ENCODE measurements around the gene DEPDC4. TPM values are rescaled to one million over a fixed set of nuclear protein-coding genes. Genes with fewer than 3 reads are reported as not detected.
A peak's percentile ranks its signal among the peaks of the same experiment; 100 is the strongest.

Gene DEPDC4
- total RNA-seq, 1 experiment from 2014 or later: 3.2 TPM

GRCh38 chr12:100229036-100229635 is 37.7 kb downstream of the DEPDC4 start:
- no peaks in the 10 kb centered on the region for H3K27me3 ChIP-seq (ENCODE audit: insufficient read depth, low read length)
- no peaks in the 10 kb centered on the region for H3K9me3 Mint-ChIP-seq
- no peak overlapping the region for H2AK5ac ChIP-seq (ENCODE audit: insufficient read length, low read length)
- no peak overlapping the region for H2AFZ ChIP-seq (ENCODE audit: low read length)
- H3K4me1 Mint-ChIP-seq: 0 out of 4 replicates have a peak, but pooled peaks cover 0 to 1% of the 10 kb centered on the region in 2 experiments
- H3K23ac ChIP-seq (ENCODE audit: insufficient read length, low read depth, low read length): no peak overlapping the region
- H3K27me3 Mint-ChIP-seq (ENCODE audit: low read depth): no peaks in the 10 kb centered on the region
- no peak overlapping the region for H3K4me3 Mint-ChIP-seq
- no peaks in the 10 kb centered on the region for H3K79me1 ChIP-seq (ENCODE audit: insufficient read depth, low read depth, low read length, poor library complexity, severe bottlenecking)
- H2BK12ac ChIP-seq (ENCODE audit: insufficient read length, low read depth, low read length): no peak overlapping the region
- no peak overlapping the region for H2BK5ac ChIP-seq (ENCODE audit: insufficient read length, low read length)
- no peaks in the 10 kb centered on the region for H3K4me1 ChIP-seq (ENCODE audit: insufficient read depth, low read length)
- no peak for TF ChIP-seq CTCF (conservative IDR thresholded peaks at IDR 0.05)
- H3K9ac ChIP-seq (ENCODE audit: extremely low read depth, insufficient read length, low read length): no peak overlapping the region
- H3K14ac ChIP-seq (ENCODE audit: insufficient read depth, low read length): no peak overlapping the region
- no peak overlapping the region for H2BK20ac ChIP-seq (ENCODE audit: low read depth, low read length, poor library complexity, severe bottlenecking)
- peaks cover 0 to 21% (median 5%) of the 10 kb centered on the region in 3 experiments; a peak in 3 of 7 replicates for H3K36me3 Mint-ChIP-seq (ENCODE audit: insufficient read depth in 1 of 3, low read depth in 3 of 3)
- H3K56ac ChIP-seq (ENCODE audit: insufficient read length, low read depth, low read length): no peak overlapping the region
- DNase-seq: no peak
- H3K79me2 ChIP-seq (ENCODE audit: insufficient read depth, low read length): no peaks in the 10 kb centered on the region
- no peak overlapping the region for H2BK15ac ChIP-seq (ENCODE audit: low read depth, low read length)
- H3K27ac ChIP-seq (ENCODE audit: insufficient read length, low read depth, low read length): no peak overlapping the region
- H3K4ac ChIP-seq (ENCODE audit: low read depth, low read length): no peak overlapping the region
- no peak overlapping the region for H4K5ac ChIP-seq (ENCODE audit: insufficient read length, low read depth, low read length)
- H3K27ac Mint-ChIP-seq: peak overlapping the region in 1 of 3 experiments; percentile 9; a peak in 1 of 7 replicates
- no peak overlapping the region for H2BK120ac ChIP-seq (ENCODE audit: low read depth, low read length, poor library complexity, severe bottlenecking)
- no peak overlapping the region for H3K18ac ChIP-seq (ENCODE audit: insufficient read length, low read depth, low read length)
- no peaks in the 10 kb centered on the region for H3K23me2 ChIP-seq (ENCODE audit: insufficient read length, low read depth, low read length, poor library complexity, severe bottlenecking)
- H3T11ph ChIP-seq (ENCODE audit: low read length): no peak overlapping the region
- H4K20me1 ChIP-seq (ENCODE audit: control insufficient read depth, insufficient read depth, insufficient read length): no peaks in the 10 kb centered on the region
- H3K4me2 ChIP-seq (ENCODE audit: insufficient read depth, insufficient read length, low read length): no peak overlapping the region
- no CpG with 5 or more reads among the region's 5 CpGs for WGBS (ENCODE audit: extremely low coverage, insufficient read length, low lambda C conversion rate)
- no peak overlapping the region for H4K91ac ChIP-seq (ENCODE audit: insufficient read length, low read depth, low read length)
- H4K8ac ChIP-seq (replicated peaks; ENCODE audit: insufficient read length, low read depth, low read length): no peak overlapping the region
- H3K9me3 ChIP-seq (ENCODE audit: control insufficient read depth, low read depth, low read length): no peaks in the 10 kb centered on the region

All from H9 (cell line).